HG02970 (cell line): Measurements from ENCODE around the gene ACBD5.

Experiments used
- ATAC-seq: cut with Tn5 transposase; IDR thresholded peaks from one replicate; pipeline ENCODE4 v1.9.1; 2021; ENCODE audit warnings: mild to moderate bottlenecking, moderate library complexity, moderate number of reproducible peaks; ENCODE audit not compliant: unreplicated experiment, low FRiP score

Gene ACBD5

DNA sequence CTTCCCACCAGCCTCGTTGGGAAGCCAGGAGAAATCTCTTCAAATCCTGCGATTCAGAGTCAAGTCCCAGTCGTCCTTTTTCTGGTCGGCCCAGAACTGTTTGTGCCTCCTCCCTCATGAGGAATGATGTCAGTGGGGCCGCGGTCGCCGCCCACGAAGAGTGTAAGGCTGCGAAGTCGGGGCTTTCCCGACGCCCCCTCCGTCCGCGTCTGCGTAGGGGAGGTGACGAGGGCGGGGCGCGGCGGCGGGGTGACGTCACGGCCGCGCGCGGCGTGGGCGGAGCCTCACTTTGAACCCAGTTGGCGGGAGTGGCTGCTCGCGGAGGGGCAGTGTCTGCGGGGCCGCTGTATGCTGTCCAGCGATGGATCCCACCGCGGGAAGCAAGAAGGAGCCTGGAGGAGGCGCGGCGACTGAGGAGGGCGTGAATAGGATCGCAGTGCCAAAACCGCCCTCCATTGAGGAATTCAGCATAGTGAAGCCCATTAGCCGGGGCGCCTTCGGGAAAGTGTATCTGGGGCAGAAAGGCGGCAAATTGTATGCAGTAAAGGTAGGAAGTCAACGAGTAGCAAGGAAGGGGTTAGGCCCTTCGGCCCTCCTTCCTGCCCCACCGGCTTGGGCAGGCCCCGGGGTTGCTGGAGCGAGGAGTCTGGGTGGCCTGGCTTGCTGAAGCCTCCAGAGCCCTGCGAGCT, 85.4 kb downstream of the ACBD5 start, which contains the start of gene MASTL:
MASTL (plus strand) TSS at position 287 of the 689 bp plus-strand sequence; CDS start at position 362, 75 bp downstream.
- peak; percentile 73 for ATAC-seq

DNA sequence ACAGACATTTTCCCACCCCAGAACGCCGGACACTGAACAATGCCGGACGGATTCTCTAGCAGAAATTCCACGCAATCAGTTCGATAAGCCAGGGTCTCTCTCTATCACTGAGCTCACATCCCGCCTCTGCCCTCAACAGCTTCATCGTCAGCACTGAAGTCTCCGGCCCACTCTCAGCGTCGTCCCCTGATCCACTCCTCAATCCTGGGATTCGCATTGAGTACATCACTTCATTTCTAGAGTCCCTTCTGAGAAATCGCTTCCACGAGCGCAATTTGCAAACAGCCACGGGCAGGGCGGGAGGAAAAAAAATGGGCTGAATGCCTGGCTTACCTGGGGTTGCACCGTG, 86.8 kb downstream of the ACBD5 start:
- peak; percentile 5 for ATAC-seq

DNA sequence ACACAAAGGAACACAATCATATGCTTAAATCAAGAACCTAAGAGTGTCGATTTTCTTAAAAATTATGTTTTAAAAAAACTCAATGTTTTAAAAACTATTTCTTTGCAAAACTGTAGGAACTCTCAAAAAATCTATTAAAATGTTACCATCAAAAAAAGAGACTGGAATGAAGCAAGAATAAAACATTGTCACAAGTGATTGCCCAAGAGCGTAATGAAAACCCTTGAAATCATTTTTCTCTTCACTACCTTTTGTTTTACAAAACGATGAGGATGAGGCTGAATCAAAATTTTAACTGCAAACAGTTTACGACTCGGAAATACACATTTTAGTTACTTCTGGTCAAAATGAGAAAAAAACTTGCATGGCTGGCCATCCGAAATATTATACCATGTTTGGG, 87.3 kb downstream of the ACBD5 start:
- no peak for ATAC-seq

DNA sequence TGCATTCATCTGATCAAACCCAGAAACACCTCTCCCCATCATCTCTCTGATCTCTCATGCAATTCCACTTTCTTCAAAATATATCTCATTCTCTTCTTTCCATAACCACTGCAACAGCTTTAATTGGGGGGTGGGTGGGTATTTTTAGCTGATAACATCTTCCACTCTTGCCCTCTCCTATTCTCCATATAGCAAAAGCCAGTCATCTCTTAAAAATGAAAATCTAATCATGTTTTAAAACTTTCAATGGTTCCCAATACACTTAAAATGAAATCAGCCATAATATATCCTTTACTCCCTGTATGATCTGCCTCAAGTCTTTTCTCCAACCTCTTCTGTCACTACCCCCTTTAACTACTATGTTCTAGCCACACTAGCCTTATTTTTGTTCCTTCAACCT, 87.9 kb downstream of the ACBD5 start:
- no peak for ATAC-seq

DNA sequence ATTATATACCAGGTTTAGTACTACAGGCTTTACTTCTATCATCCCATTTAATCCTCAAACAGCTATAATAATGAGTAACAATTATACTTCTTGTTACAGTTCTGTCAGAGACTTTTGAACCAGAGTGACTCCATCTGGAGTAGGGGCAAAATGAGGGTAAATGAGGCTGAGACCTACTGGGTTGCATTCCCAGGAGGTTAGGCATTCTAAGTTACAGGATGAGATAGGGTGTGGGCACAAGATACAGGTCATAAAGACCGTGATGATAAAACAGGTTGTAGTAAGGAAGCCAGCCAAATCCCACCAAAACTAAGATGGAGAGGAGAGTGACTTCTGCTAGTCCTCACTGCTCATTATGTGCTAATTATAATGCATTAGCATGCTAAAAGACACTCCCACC, 90.3 kb downstream of the ACBD5 start:
- no peak for ATAC-seq

DNA sequence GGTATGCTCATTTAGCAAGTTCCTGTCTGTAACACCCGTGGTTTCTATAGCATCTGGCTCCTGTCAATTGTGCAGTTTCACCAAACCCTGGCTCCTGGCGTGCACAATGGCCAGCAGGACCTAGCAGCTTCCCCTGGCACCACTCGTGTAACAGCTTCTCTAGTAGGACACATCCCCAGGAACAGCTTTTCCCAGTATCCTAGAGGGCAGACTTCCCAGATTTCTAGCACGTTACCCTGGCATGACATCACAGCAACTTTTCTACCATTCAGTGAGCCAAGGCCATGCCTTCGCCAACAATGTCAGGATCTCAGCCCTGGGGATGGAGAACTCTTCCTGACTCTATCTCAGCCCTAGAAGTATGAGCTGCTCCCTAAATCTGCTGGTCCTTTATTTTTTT, 92.9 kb downstream of the ACBD5 start:
- ATAC-seq, result no peak

DNA sequence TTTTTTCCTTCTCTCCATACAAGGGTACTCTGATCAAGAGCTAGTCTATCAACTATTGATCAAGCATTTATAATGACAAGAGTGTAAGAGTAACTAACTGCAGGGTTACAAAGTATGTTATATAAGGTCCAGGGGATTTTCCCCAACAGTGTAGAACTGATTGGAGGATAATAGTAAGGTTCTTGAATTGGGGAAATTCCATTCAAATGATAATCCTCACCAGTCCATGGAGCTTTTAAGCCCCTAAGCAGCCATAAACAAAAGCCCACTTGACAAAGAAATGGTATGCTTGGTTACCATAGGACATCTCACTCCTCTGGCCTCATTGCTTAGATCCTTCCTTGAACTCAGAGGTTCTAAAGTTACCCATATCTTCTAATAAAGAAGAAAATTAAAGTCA, 94.7 kb downstream of the ACBD5 start:
- ATAC-seq, result no peak
